GM12874 (cell line): ENCODE measurements around the gene MCTP1.

ENCODE experiments used
- CTCF ChIP-seq: IDR thresholded peaks from 2 replicates; pipeline ENCODE4 v1.5.1; 2011; ENCODE audit warnings: low read depth, mild to moderate bottlenecking, control low read depth, low read length, moderate library complexity; ENCODE audit not compliant: insufficient read depth

MCTP1 gene

GRCh38 chr5:94699562-94699961, 585.3 kb downstream of the MCTP1 start:
- TF ChIP-seq CTCF, result no peak

- TF ChIP-seq CTCF, result no peak
These were observed 586.7 kb downstream of the MCTP1 start for GRCh38 chr5:94698197-94698596.

GRCh38 chr5:94694671-94695070, 590.2 kb downstream of the MCTP1 start:
- TF ChIP-seq CTCF, result no peak

GRCh38 chr5:94693845-94694370, 591.0 kb downstream of the MCTP1 start:
- no peak for TF ChIP-seq CTCF

- no peak for TF ChIP-seq CTCF
These were observed 591.7 kb downstream of the MCTP1 start for GRCh38 chr5:94693043-94693822.

GRCh38 chr5:94692581-94692980, 592.3 kb downstream of the MCTP1 start:
- no peak for TF ChIP-seq CTCF

- TF ChIP-seq CTCF, result no peak
These were observed 592.9 kb downstream of the MCTP1 start for GRCh38 chr5:94691949-94692348.
